22Rv1 (cell line): ENCODE results near the gene UBN2.

Experiments used
- ZFX ChIP-seq: fragments of 450-650 bp; IDR thresholded peaks from 2 replicates; pipeline ENCODE4 v1.6.1; 2017; ENCODE audit warnings: antibody characterized with exemption, borderline replicate concordance
- TF ChIP-seq, protein P1 (sequence below): fragments of 450-650 bp; IDR thresholded peaks from 2 replicates; pipeline ENCODE4 v1.5.1; 2017; ENCODE audit warnings: mild to moderate bottlenecking

DNA sequence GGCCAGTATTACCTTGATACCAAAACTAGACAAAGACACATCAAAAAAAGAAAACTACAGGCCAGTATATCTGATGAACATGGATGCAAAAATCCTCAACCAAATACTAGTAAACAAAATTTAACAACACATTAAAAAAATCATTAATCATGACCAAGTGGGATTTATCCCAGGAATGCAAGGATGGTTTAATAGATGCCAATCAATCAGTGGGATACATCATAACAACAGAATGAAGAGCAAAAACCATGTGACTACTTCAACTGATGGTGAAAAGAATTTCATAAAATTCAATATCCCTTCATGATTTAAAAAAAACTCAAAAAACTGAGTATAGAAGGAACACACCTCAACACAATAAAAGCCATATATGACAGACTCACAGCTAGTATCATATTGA is 25.2 kb upstream of the UBN2 start:
- TF ChIP-seq, protein P1, sequence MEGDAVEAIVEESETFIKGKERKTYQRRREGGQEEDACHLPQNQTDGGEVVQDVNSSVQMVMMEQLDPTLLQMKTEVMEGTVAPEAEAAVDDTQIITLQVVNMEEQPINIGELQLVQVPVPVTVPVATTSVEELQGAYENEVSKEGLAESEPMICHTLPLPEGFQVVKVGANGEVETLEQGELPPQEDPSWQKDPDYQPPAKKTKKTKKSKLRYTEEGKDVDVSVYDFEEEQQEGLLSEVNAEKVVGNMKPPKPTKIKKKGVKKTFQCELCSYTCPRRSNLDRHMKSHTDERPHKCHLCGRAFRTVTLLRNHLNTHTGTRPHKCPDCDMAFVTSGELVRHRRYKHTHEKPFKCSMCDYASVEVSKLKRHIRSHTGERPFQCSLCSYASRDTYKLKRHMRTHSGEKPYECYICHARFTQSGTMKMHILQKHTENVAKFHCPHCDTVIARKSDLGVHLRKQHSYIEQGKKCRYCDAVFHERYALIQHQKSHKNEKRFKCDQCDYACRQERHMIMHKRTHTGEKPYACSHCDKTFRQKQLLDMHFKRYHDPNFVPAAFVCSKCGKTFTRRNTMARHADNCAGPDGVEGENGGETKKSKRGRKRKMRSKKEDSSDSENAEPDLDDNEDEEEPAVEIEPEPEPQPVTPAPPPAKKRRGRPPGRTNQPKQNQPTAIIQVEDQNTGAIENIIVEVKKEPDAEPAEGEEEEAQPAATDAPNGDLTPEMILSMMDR, result no peak
- no peak for TF ChIP-seq ZFX
